Testis (tissue), 2 donors: ENCODE results near the gene TTLL11.

Experiments used
- POLR2A ChIP-seq: fragments of 450-650 bp; IDR thresholded peaks from one replicate; pipeline ENCODE4 v1.6.1; 2017; ENCODE audit warnings: antibody characterized with exemption, mild to moderate bottlenecking, moderate library complexity
- TF ChIP-seq, protein P1 (sequence below), 3 experiments: fragments of 450-650 bp in 2 of 3; fragments of 200-600 bp in 1 of 3; sonication (generic) in 1 of 3; IDR thresholded peaks; one replicate each; pipeline ENCODE4 v1.5.1; 2016 to 2019; ENCODE audit warnings: antibody characterized with exemption in 3 of 3, mild to moderate bottlenecking in 2 of 3, moderate library complexity in 1 of 3

DNA sequence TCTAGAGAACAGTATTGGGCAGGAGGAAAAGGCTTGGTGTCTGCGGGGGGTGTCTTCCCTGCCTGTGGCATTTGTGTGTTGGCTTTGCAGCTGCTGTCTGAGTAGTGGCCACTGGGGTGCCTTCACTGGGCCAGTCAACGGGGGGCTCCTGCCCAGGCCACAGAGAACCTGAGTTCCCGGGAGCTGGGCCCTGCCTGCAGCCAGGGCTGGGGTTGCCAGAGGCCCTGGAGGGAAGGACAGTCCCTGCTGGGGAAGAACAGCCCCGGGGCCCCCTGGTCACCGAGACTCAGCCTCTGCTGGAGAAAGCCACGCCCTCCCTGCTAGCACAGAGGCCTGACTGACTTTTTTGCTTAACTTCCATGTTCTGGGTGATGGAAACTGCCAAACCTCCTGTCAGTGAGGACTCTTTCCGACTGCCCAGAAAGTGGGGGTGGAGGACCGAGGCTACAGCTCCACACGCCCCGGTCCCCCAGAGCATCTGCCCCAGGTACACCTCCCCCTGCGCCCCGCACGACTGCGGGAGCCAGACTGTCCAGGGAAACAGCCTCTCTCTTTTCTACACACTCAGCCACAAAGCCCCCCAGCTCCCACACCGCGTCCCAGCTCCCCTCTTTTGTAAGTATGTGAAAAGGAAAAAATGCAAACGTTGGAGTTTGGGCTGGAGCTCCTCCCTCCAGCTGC, 308.2 kb downstream of the TTLL11 start:
- TF ChIP-seq, protein P1, sequence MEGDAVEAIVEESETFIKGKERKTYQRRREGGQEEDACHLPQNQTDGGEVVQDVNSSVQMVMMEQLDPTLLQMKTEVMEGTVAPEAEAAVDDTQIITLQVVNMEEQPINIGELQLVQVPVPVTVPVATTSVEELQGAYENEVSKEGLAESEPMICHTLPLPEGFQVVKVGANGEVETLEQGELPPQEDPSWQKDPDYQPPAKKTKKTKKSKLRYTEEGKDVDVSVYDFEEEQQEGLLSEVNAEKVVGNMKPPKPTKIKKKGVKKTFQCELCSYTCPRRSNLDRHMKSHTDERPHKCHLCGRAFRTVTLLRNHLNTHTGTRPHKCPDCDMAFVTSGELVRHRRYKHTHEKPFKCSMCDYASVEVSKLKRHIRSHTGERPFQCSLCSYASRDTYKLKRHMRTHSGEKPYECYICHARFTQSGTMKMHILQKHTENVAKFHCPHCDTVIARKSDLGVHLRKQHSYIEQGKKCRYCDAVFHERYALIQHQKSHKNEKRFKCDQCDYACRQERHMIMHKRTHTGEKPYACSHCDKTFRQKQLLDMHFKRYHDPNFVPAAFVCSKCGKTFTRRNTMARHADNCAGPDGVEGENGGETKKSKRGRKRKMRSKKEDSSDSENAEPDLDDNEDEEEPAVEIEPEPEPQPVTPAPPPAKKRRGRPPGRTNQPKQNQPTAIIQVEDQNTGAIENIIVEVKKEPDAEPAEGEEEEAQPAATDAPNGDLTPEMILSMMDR (IDR thresholded peaks at IDR 0.05): no peak
- TF ChIP-seq POLR2A: no peak
